ENCODE measurements around the gene MIB2.
"Not testable (repeated sequence)": the region's sequence is repeated elsewhere in the genome, so short reads cannot be mapped to it uniquely, and the experiment has no call there.

The MIB2 gene

GRCh38 chr1:1628754-1629429, 13.6 kb downstream of the MIB2 start:
- DNase-seq: no peak

GRCh38 chr1:1629430-1630190, 14.3 kb downstream of the MIB2 start:
- DNase-seq: no peak

- DNase-seq: peak; percentile 88
Observed at GRCh38 chr1:1630191-1630964, 15.1 kb downstream of the MIB2 start.

- peak; percentile 21 for DNase-seq
Observed at GRCh38 chr1:1630965-1631781, 15.9 kb downstream of the MIB2 start.

- DNase-seq: no peak
Observed at GRCh38 chr1:1631782-1632420, 16.6 kb downstream of the MIB2 start, which contains the start of gene MMP23B. TSS of gene MMP23B (plus strand) at chr1:1632173. CDS start at chr1:1632219, 46 bp downstream.

GRCh38 chr1:1633409-1633808, 18.1 kb downstream of the MIB2 start:
- DNase-seq: not testable (repeated sequence)

- not testable (repeated sequence) for DNase-seq
Observed at GRCh38 chr1:1634613-1635012, 19.3 kb downstream of the MIB2 start.

GRCh38 chr1:1636621-1637478, 21.6 kb downstream of the MIB2 start:
- not testable (repeated sequence) for DNase-seq

GRCh38 chr1:1637479-1637875, 22.2 kb downstream of the MIB2 start:
- not testable (repeated sequence) for DNase-seq

GRCh38 chr1:1638528-1638927, 23.2 kb downstream of the MIB2 start:
- not testable (repeated sequence) for DNase-seq

- DNase-seq: not testable (repeated sequence)
Observed at GRCh38 chr1:1639368-1639767, 24.1 kb downstream of the MIB2 start.

GRCh38 chr1:1640081-1640480, 24.8 kb downstream of the MIB2 start:
- not testable (repeated sequence) for DNase-seq

GRCh38 chr1:1640711-1641461, 25.6 kb downstream of the MIB2 start:
- not testable (repeated sequence) for DNase-seq

- DNase-seq: not testable (repeated sequence)
Observed at GRCh38 chr1:1646326-1646725, 31.0 kb downstream of the MIB2 start.

GRCh38 chr1:1647567-1648241, 32.4 kb downstream of the MIB2 start:
- not testable (repeated sequence) for DNase-seq

GRCh38 chr1:1648265-1648664, 33.0 kb downstream of the MIB2 start:
- DNase-seq: not testable (repeated sequence)

GRCh38 chr1:1658583-1659549, 43.6 kb downstream of the MIB2 start, which contains the start of gene CDK11B:
TSS of gene CDK11B (minus strand) at chr1:1659004. CDS start at chr1:1657485, 1,519 bp downstream.
- peak; percentile 82 for DNase-seq

GRCh38 chr1:1662392-1662791, 47.1 kb downstream of the MIB2 start:
- not testable (repeated sequence) for DNase-seq
